Fibroblast of lung (primary cell): Measurements from ENCODE around the gene BRINP3.

Experiments used
- CTCF ChIP-seq, 2 donors: IDR thresholded peaks in 1 of 2; conservative IDR thresholded peaks in 1 of 2; 1 replicate in 1 of 2; 2 replicates in 1 of 2; pipeline ENCODE4 v1.5.1; 2011 to 2012; ENCODE audit warnings: low read length in 2 of 2, control low read depth in 1 of 2, inconsistent platforms in 1 of 2, low read depth in 1 of 2, mild to moderate bottlenecking in 1 of 2
- EZH2 ChIP-seq: IDR thresholded peaks from 2 replicates; pipeline ENCODE4 v1.5.1; 2012; ENCODE audit warnings: low read length, control low read depth, mild to moderate bottlenecking; ENCODE audit errors: missing control alignments

GRCh38 chr1:190138266-190138665 lies 339.4 kb downstream of the BRINP3 start:
- TF ChIP-seq CTCF (conservative IDR thresholded peaks at IDR 0.05 in 1 of 2, IDR thresholded peaks at IDR 0.05 in 1 of 2; ENCODE audit: low read depth in 1 of 2, low read length in 2 of 2) (no peak), EZH2 (no peak)
